ENCODE measurements around the gene GPLD1.

GPLD1 gene

DNA sequence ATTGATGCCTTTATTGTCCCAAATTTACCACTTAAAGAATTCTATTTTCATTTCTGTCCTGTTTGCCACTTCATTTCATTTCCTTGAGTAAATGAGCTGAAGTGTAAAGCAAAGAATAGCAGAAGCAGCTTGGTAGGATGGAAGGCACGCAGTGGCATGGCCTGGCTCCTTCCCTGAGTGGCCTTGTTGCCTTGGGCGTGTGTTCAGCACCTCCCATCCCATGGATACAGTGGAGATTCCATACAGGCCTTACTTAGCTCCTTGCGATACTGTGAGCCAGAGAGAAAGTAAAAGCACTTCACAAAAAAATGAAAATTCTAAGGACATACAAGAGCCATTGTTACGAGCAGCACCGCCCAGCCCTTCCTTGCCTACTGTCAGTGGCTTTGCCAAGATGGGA is 45.0 kb upstream of the GPLD1 start:
- Histone ChIP-seq H3K36me3 (ENCODE audit: low read depth) (no peaks in the 10 kb centered on the region), H3K4me1 (ENCODE audit: insufficient read depth, poor library complexity, severe bottlenecking) (peaks cover 17% of the 10 kb centered on the region), H3K4me3 (ENCODE audit: severe bottlenecking) (no peak overlapping the region), H3K9me3 (ENCODE audit: severe bottlenecking) (no peaks in the 10 kb centered on the region), H3K27me3 (ENCODE audit: insufficient read depth, poor library complexity, severe bottlenecking) (no peaks in the 10 kb centered on the region), H3K27ac (ENCODE audit: poor library complexity, severe bottlenecking) (no peak overlapping the region)
- DNase-seq (ENCODE audit: low spot score) = no peak
- ATAC-seq (ENCODE audit: low read depth) = no peak
- TF ChIP-seq, protein P1, sequence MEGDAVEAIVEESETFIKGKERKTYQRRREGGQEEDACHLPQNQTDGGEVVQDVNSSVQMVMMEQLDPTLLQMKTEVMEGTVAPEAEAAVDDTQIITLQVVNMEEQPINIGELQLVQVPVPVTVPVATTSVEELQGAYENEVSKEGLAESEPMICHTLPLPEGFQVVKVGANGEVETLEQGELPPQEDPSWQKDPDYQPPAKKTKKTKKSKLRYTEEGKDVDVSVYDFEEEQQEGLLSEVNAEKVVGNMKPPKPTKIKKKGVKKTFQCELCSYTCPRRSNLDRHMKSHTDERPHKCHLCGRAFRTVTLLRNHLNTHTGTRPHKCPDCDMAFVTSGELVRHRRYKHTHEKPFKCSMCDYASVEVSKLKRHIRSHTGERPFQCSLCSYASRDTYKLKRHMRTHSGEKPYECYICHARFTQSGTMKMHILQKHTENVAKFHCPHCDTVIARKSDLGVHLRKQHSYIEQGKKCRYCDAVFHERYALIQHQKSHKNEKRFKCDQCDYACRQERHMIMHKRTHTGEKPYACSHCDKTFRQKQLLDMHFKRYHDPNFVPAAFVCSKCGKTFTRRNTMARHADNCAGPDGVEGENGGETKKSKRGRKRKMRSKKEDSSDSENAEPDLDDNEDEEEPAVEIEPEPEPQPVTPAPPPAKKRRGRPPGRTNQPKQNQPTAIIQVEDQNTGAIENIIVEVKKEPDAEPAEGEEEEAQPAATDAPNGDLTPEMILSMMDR (IDR thresholded peaks at IDR 0.05; ENCODE audit: poor library complexity, severe bottlenecking) = no peak

DNA sequence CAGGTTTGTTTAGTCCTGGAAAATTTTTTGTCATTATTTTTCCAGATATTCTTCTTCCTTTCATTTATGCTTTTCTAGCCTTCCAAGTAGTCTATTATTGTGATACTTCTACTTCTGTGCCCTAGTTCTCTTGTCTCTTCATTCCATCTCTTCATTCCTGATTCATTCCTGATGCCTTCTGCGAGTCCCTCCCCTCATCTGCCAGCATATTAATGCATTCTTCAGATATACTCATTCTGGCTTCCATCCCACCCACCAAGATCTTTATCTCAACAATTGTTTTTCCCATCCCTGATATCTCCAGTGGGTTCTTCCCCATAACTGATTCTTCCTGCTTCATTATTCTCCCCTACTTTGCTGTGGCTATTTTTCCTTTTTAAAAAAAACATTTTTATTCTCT is 40.6 kb upstream of the GPLD1 start:
- H3K36me3 ChIP-seq (ENCODE audit: low read depth) = no peaks in the 10 kb centered on the region
- DNase-seq (ENCODE audit: low spot score) (no peak), ATAC-seq (ENCODE audit: low read depth) (no peak)
- H3K27me3 ChIP-seq (ENCODE audit: insufficient read depth, poor library complexity, severe bottlenecking) = no peaks in the 10 kb centered on the region
- no peak overlapping the region for H3K27ac ChIP-seq (ENCODE audit: poor library complexity, severe bottlenecking)
- TF ChIP-seq, protein P1 (IDR thresholded peaks at IDR 0.05; ENCODE audit: poor library complexity, severe bottlenecking) = no peak
- H3K4me1 ChIP-seq (ENCODE audit: insufficient read depth, poor library complexity, severe bottlenecking) = no peaks in the 10 kb centered on the region
- H3K4me3 ChIP-seq (ENCODE audit: severe bottlenecking) = no peak overlapping the region
- no peaks in the 10 kb centered on the region for H3K9me3 ChIP-seq (ENCODE audit: severe bottlenecking)

GRCh38 chr6:24524805-24525204 is 35.4 kb upstream of the GPLD1 start:
- no peak for DNase-seq (ENCODE audit: low spot score)
- Histone ChIP-seq H3K4me3 (ENCODE audit: severe bottlenecking) (no peak overlapping the region), H3K27me3 (ENCODE audit: insufficient read depth, poor library complexity, severe bottlenecking) (no peaks in the 10 kb centered on the region), H3K27ac (ENCODE audit: poor library complexity, severe bottlenecking) (no peak overlapping the region), H3K36me3 (ENCODE audit: low read depth) (no peaks in the 10 kb centered on the region), H3K4me1 (ENCODE audit: insufficient read depth, poor library complexity, severe bottlenecking) (no peaks in the 10 kb centered on the region), H3K9me3 (ENCODE audit: severe bottlenecking) (no peaks in the 10 kb centered on the region)
- TF ChIP-seq, protein P1 (IDR thresholded peaks at IDR 0.05; ENCODE audit: poor library complexity, severe bottlenecking) = peak; percentile 74
- ATAC-seq (ENCODE audit: low read depth) = peak; percentile 58; the same call in 2 of the 3 replicates

GRCh38 chr6:24524329-24524728 is 35.0 kb upstream of the GPLD1 start:
- DNase-seq (ENCODE audit: low spot score) (no peak), ATAC-seq (ENCODE audit: low read depth) (no peak)
- TF ChIP-seq, protein P1 (IDR thresholded peaks at IDR 0.05; ENCODE audit: poor library complexity, severe bottlenecking) = no peak
- H3K27ac ChIP-seq (ENCODE audit: poor library complexity, severe bottlenecking) = no peak overlapping the region
- no peaks in the 10 kb centered on the region for H3K36me3 ChIP-seq (ENCODE audit: low read depth)
- no peaks in the 10 kb centered on the region for H3K27me3 ChIP-seq (ENCODE audit: insufficient read depth, poor library complexity, severe bottlenecking)
- no peaks in the 10 kb centered on the region for H3K4me1 ChIP-seq (ENCODE audit: insufficient read depth, poor library complexity, severe bottlenecking)
- H3K9me3 ChIP-seq (ENCODE audit: severe bottlenecking) = no peaks in the 10 kb centered on the region
- H3K4me3 ChIP-seq (ENCODE audit: severe bottlenecking) = no peak overlapping the region

- Histone ChIP-seq H3K4me3 (ENCODE audit: severe bottlenecking) (no peak overlapping the region), H3K4me1 (ENCODE audit: insufficient read depth, poor library complexity, severe bottlenecking) (no peaks in the 10 kb centered on the region), H3K9me3 (ENCODE audit: severe bottlenecking) (no peaks in the 10 kb centered on the region), H3K27ac (ENCODE audit: poor library complexity, severe bottlenecking) (no peak overlapping the region), H3K27me3 (ENCODE audit: insufficient read depth, poor library complexity, severe bottlenecking) (no peaks in the 10 kb centered on the region), H3K36me3 (ENCODE audit: low read depth) (no peaks in the 10 kb centered on the region)
- TF ChIP-seq, protein P1 (IDR thresholded peaks at IDR 0.05; ENCODE audit: poor library complexity, severe bottlenecking) = no peak
- DNase-seq (ENCODE audit: low spot score) (no peak), ATAC-seq (ENCODE audit: low read depth) (no peak)
Measured at GRCh38 chr6:24522228-24523176, 33.1 kb upstream of the GPLD1 start.
